Mesendoderm (in vitro differentiated cells): ENCODE measurements around the gene PALLD.
A peak's percentile ranks its signal among the peaks of the same experiment; 100 is the strongest.

ENCODE experiments used
- DNase-seq: peaks from one replicate; pipeline ENCODE4 v3.0.0; 2013
- H2AK5ac ChIP-seq: 2 replicates; pipeline ENCODE4 v1.6.1; 2013; ENCODE audit warnings: low read length, inconsistent platforms
- H2BK120ac ChIP-seq: 2 replicates; pipeline ENCODE4 v1.6.1; 2013; ENCODE audit warnings: low read depth, mild to moderate bottlenecking, low read length, moderate library complexity, mixed read lengths
- H2BK15ac ChIP-seq: replicated peaks from 2 replicates; pipeline ENCODE4 v1.6.1; 2013; ENCODE audit warnings: low read depth, mild to moderate bottlenecking, moderate library complexity
- H2BK5ac ChIP-seq: 2 replicates; pipeline ENCODE4 v1.6.1; 2013; ENCODE audit warnings: low read length, inconsistent platforms
- H3K18ac ChIP-seq: 2 replicates; pipeline ENCODE4 v1.6.1; 2013; ENCODE audit warnings: mild to moderate bottlenecking, low read length, mixed read lengths
- H3K23ac ChIP-seq: one replicate; pipeline ENCODE4 v1.6.1; 2013; ENCODE audit warnings: low read length
- H3K27ac ChIP-seq: 2 replicates; pipeline ENCODE4 v1.5.1; 2013; ENCODE audit warnings: low read depth, mild to moderate bottlenecking, inconsistent platforms, low read length, moderate library complexity
- H3K27me3 ChIP-seq: 2 replicates; pipeline ENCODE4 v1.6.1; 2013; ENCODE audit warnings: low read length, control low read depth, mild to moderate bottlenecking, inconsistent platforms; ENCODE audit not compliant: insufficient read depth, poor library complexity
- H3K36me3 ChIP-seq: 2 replicates; pipeline ENCODE4 v1.6.1; 2013; ENCODE audit warnings: low read length, inconsistent platforms; ENCODE audit not compliant: control insufficient read depth, insufficient read depth
- H3K4ac ChIP-seq: one replicate; pipeline ENCODE4 v1.6.1; 2013; ENCODE audit warnings: low read depth, mild to moderate bottlenecking, low read length, moderate library complexity
- H3K4me1 ChIP-seq: 2 replicates; pipeline ENCODE4 v1.6.1; 2013; ENCODE audit warnings: low read depth, low read length, inconsistent platforms; ENCODE audit not compliant: control insufficient read depth
- H3K4me2 ChIP-seq: 2 replicates; pipeline ENCODE4 v1.6.1; 2013; ENCODE audit warnings: low read length
- H3K4me3 ChIP-seq: 2 replicates; pipeline ENCODE4 v1.5.1; 2013; ENCODE audit warnings: mild to moderate bottlenecking, low read length
- H3K56ac ChIP-seq: one replicate; pipeline ENCODE4 v1.6.1; 2013; ENCODE audit warnings: low read length
- H3K79me1 ChIP-seq: 2 replicates; pipeline ENCODE4 v1.6.1; 2013; ENCODE audit warnings: low read length, inconsistent platforms
- H3K79me2 ChIP-seq: 2 replicates; pipeline ENCODE4 v1.6.1; 2013; ENCODE audit warnings: mild to moderate bottlenecking, low read length; ENCODE audit not compliant: control insufficient read depth, insufficient read depth
- H3K9ac ChIP-seq: 2 replicates; pipeline ENCODE4 v1.6.1; 2013; ENCODE audit warnings: low read length, inconsistent platforms
- H4K5ac ChIP-seq: one replicate; pipeline ENCODE4 v1.6.1; 2013; ENCODE audit warnings: low read length
- H4K8ac ChIP-seq: one replicate; pipeline ENCODE4 v1.6.1; 2013; ENCODE audit warnings: low read depth, mild to moderate bottlenecking, control low read depth, low read length, moderate library complexity
- WGBS: extraction: QIAGEN DNeasy Blood & Tissue Kit; methylation state at CpG from one replicate; pipeline ENCODE4 v1.1.7; 2013; ENCODE audit warnings: low lambda C conversion rate, missing lambda C conversion rate; ENCODE audit not compliant: insufficient coverage; ENCODE audit errors: extremely low coverage; 5-methylcytosine and 5-hydroxymethylcytosine counted together

Gene PALLD

GRCh38 chr4:168553714-168554370 lies 57.0 kb downstream of the PALLD start:
- no peak for DNase-seq
- H3K36me3 ChIP-seq: no peaks in the 10 kb centered on the region
- H3K56ac ChIP-seq: no peak overlapping the region
- no peaks in the 10 kb centered on the region for H3K79me2 ChIP-seq
- H3K9ac ChIP-seq: no peak overlapping the region
- no peak overlapping the region for H2BK15ac ChIP-seq
- H3K4me2 ChIP-seq: no peak overlapping the region
- H3K27me3 ChIP-seq: no peaks in the 10 kb centered on the region
- no peak overlapping the region for H2BK120ac ChIP-seq
- H4K8ac ChIP-seq: no peak overlapping the region
- H3K4ac ChIP-seq: no peak overlapping the region
- H2BK5ac ChIP-seq: no peak overlapping the region
- H3K4me1 ChIP-seq: no peaks in the 10 kb centered on the region
- H3K18ac ChIP-seq: no peak overlapping the region
- H3K27ac ChIP-seq: no peak overlapping the region
- no CpG with 5 or more reads among the region's 8 CpGs for WGBS
- H3K79me1 ChIP-seq: no peaks in the 10 kb centered on the region
- H2AK5ac ChIP-seq: no peak overlapping the region
- no peak overlapping the region for H3K4me3 ChIP-seq
- H3K23ac ChIP-seq: no peak overlapping the region
- no peak overlapping the region for H4K5ac ChIP-seq

- Histone ChIP-seq H2BK15ac (no peak overlapping the region), H3K4me3 (no peak overlapping the region), H3K4me1 (no peaks in the 10 kb centered on the region), H3K18ac (no peak overlapping the region), H3K79me2 (no peaks in the 10 kb centered on the region), H3K56ac (no peak overlapping the region), H3K9ac (no peak overlapping the region), H3K79me1 (no peaks in the 10 kb centered on the region), H2BK120ac (no peak overlapping the region), H2BK5ac (no peak overlapping the region), H3K27me3 (no peaks in the 10 kb centered on the region), H3K27ac (no peak overlapping the region), H4K8ac (no peak overlapping the region), H2AK5ac (no peak overlapping the region), H4K5ac (no peak overlapping the region), H3K4ac (no peak overlapping the region), H3K23ac (no peak overlapping the region), H3K4me2 (no peak overlapping the region), H3K36me3 (no peaks in the 10 kb centered on the region)
- DNase-seq: no peak
- WGBS: no CpG with 5 or more reads among the region's 5 CpGs
Measured at GRCh38 chr4:168555437-168555836, 58.6 kb downstream of the PALLD start.

- no peak overlapping the region for H3K4me2 ChIP-seq
- H3K79me2 ChIP-seq: no peaks in the 10 kb centered on the region
- no peak overlapping the region for H2BK5ac ChIP-seq
- H4K8ac ChIP-seq: no peak overlapping the region
- H3K4me1 ChIP-seq: no peaks in the 10 kb centered on the region
- H3K9ac ChIP-seq: no peak overlapping the region
- no peaks in the 10 kb centered on the region for H3K27me3 ChIP-seq
- no peak overlapping the region for H3K27ac ChIP-seq
- WGBS: no CpG with 5 or more reads among the region's 3 CpGs
- H2AK5ac ChIP-seq: no peak overlapping the region
- no peak overlapping the region for H3K18ac ChIP-seq
- peak; percentile 14 for DNase-seq
- no peak overlapping the region for H2BK15ac ChIP-seq
- H3K23ac ChIP-seq: no peak overlapping the region
- no peak overlapping the region for H4K5ac ChIP-seq
- no peak overlapping the region for H3K4ac ChIP-seq
- no peak overlapping the region for H2BK120ac ChIP-seq
- no peak overlapping the region for H3K4me3 ChIP-seq
- no peak overlapping the region for H3K56ac ChIP-seq
- H3K36me3 ChIP-seq: no peaks in the 10 kb centered on the region
- H3K79me1 ChIP-seq: no peaks in the 10 kb centered on the region
Measured at GRCh38 chr4:168557658-168558057, 60.8 kb downstream of the PALLD start.

- H3K18ac ChIP-seq: no peak overlapping the region
- H3K79me1 ChIP-seq: no peaks in the 10 kb centered on the region
- no peaks in the 10 kb centered on the region for H3K79me2 ChIP-seq
- no peak overlapping the region for H4K8ac ChIP-seq
- H3K4me1 ChIP-seq: no peaks in the 10 kb centered on the region
- H2BK5ac ChIP-seq: no peak overlapping the region
- H3K4me2 ChIP-seq: no peak overlapping the region
- peak overlapping the region; percentile 19 for H3K4ac ChIP-seq
- no peak overlapping the region for H2AK5ac ChIP-seq
- H2BK120ac ChIP-seq: no peak overlapping the region
- H3K56ac ChIP-seq: no peak overlapping the region
- no peak overlapping the region for H3K27ac ChIP-seq
- peak; percentile 63 for DNase-seq
- no peak overlapping the region for H3K4me3 ChIP-seq
- H3K23ac ChIP-seq: no peak overlapping the region
- no peak overlapping the region for H2BK15ac ChIP-seq
- no CpG with 5 or more reads among the region's 1 CpG for WGBS
- H4K5ac ChIP-seq: no peak overlapping the region
- no peak overlapping the region for H3K9ac ChIP-seq
- no peaks in the 10 kb centered on the region for H3K36me3 ChIP-seq
- no peaks in the 10 kb centered on the region for H3K27me3 ChIP-seq
Measured at GRCh38 chr4:168558599-168558998, 61.7 kb downstream of the PALLD start.

- no peaks in the 10 kb centered on the region for H3K4me1 ChIP-seq
- H4K5ac ChIP-seq: no peak overlapping the region
- no peaks in the 10 kb centered on the region for H3K36me3 ChIP-seq
- H2BK15ac ChIP-seq: no peak overlapping the region
- no peak overlapping the region for H3K4ac ChIP-seq
- H3K4me2 ChIP-seq: no peak overlapping the region
- no peaks in the 10 kb centered on the region for H3K79me2 ChIP-seq
- no peak overlapping the region for H3K9ac ChIP-seq
- H3K27ac ChIP-seq: no peak overlapping the region
- H3K23ac ChIP-seq: no peak overlapping the region
- no peak overlapping the region for H4K8ac ChIP-seq
- H2BK120ac ChIP-seq: no peak overlapping the region
- H3K56ac ChIP-seq: no peak overlapping the region
- H2BK5ac ChIP-seq: no peak overlapping the region
- H3K4me3 ChIP-seq: no peak overlapping the region
- WGBS: no CpG with 5 or more reads among the region's 3 CpGs
- H3K27me3 ChIP-seq: no peaks in the 10 kb centered on the region
- DNase-seq: no peak
- no peak overlapping the region for H2AK5ac ChIP-seq
- no peak overlapping the region for H3K18ac ChIP-seq
- H3K79me1 ChIP-seq: no peaks in the 10 kb centered on the region
Measured at GRCh38 chr4:168560184-168561180, 63.6 kb downstream of the PALLD start.
